ENCODE data around the gene FKBP5. TPM values are rescaled to one million over a fixed set of nuclear protein-coding genes. Genes with fewer than 3 reads are reported as not detected.
A peak's percentile ranks its signal among the peaks of the same experiment; 100 is the strongest.
"Not testable (repeated sequence)": the region's sequence is repeated elsewhere in the genome, so short reads cannot be mapped to it uniquely, and the experiment has no call there.

FKBP5 gene
- polyA plus RNA-seq (2012; ENCODE audit: missing spikeins): 34.9 TPM

DNA sequence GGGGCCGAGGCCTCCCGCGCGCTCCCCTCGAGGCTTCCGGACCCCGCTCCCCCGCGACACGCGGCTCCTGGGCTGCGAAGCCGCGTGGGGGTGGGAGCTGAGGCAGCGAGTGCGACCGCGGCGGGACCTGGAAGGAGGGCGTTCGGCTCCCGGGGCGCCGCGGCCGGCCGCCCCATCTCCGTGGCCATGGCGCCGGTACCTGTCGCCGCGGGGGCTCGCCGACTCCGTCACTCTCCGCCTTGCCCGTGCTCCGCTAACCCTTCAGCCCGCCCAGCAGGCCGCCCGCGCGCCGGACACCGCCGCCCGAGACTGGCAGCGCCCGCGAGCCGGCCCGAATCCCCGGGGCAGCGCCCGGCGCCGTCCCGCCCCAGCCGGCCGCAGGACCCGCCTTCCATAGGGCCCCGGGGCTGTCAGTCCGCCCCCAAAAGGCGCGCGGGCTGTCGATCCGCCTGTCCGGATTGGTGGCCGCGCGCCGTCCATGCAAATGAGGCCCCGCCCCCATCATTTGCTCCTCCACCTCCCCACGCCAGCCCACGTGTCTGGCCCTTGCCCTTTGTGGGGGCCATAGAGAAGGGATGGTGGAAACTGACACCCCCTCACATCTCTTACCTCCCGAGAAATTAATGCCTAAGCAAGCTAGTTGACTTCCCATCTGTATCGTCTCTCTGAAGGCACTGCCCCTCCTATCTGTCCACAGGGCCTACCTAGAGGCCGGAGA lies at the start of gene FKBP5:
Gene FKBP5, minus strand, starts transcription at position 311 of the 718 bp plus-strand sequence. CDS start 46,091 bp downstream, outside the sequence.
- TF ChIP-seq POLR2A (IDR thresholded peaks at IDR 0.05; ENCODE audit: low read depth, low read length): peak; percentile 85
- TF ChIP-seq POLR2AphosphoS5 (IDR thresholded peaks at IDR 0.05; ENCODE audit: low read depth, low read length): no peak
- TF ChIP-seq TAF1 (IDR thresholded peaks at IDR 0.05; ENCODE audit: borderline replicate concordance, low read depth, low read length): peak; percentile 66
- peak; percentile 93 for DNase-seq (ENCODE audit: insufficient read length)
- peak; percentile 95 for FAIRE-seq

DNA sequence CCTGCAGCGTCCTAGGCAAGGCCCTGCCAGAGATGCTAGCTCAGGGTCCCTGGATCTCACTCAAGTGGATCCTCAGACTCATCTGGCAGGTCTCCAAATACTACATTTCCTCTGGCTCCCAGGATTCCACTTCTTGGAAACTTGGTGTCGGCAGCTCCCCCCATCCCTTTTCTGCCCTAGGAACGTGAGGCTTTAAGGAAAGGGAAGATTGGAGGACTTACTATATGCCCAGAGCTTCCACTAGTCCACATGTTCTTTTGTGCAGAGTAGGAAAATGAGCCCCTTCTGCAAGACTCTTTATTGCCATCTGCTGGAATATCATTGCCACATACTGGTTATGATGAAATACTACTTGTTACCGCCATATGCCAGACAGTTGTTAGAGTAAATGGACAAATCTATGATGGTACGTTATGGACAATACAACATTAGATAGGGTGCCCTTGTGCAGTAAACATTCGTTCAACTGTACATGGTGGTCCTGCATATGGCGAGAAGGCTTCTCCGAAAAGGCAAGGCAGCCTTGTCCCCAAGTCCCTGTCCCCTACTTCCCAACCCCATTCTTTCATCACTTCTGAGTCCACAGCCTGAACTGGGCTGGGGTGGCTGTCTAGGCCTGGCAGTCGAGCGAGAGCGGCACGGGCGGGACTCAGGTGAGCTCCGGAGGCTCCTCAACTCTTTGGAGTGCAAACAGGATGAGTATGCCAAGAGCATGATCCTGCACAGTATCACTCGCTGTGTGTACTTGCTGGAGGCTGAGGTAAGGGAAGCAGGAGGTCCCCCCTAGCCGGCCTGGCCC lies 48.9 kb upstream of the FKBP5 start:
- TF ChIP-seq TAF1 (IDR thresholded peaks at IDR 0.05; ENCODE audit: borderline replicate concordance, low read depth, low read length): no peak
- TF ChIP-seq POLR2AphosphoS5 (IDR thresholded peaks at IDR 0.05; ENCODE audit: low read depth, low read length): no peak
- TF ChIP-seq POLR2A (IDR thresholded peaks at IDR 0.05; ENCODE audit: low read depth, low read length): no peak
- peak; percentile 57 for FAIRE-seq
- DNase-seq (ENCODE audit: insufficient read length): peak; percentile 50

- DNase-seq (ENCODE audit: insufficient read length): no peak
- TF ChIP-seq POLR2A (IDR thresholded peaks at IDR 0.05; ENCODE audit: low read depth, low read length): no peak
- no peak for TF ChIP-seq TAF1 (IDR thresholded peaks at IDR 0.05; ENCODE audit: borderline replicate concordance, low read depth, low read length)
- TF ChIP-seq POLR2AphosphoS5 (IDR thresholded peaks at IDR 0.05; ENCODE audit: low read depth, low read length): no peak
- no peak for FAIRE-seq
Measured at GRCh38 chr6:35736982-35737412, 48.3 kb upstream of the FKBP5 start, which contains the start of gene ARMC12. ARMC12 (plus strand) TSS chr6:35737032; CDS start chr6:35737109, 77 bp downstream.

- FAIRE-seq (peak; percentile 51), DNase-seq (ENCODE audit: insufficient read length) (peak; percentile 71)
- TF ChIP-seq POLR2AphosphoS5 (IDR thresholded peaks at IDR 0.05; ENCODE audit: low read depth, low read length) (no peak), TAF1 (IDR thresholded peaks at IDR 0.05; ENCODE audit: borderline replicate concordance, low read depth, low read length) (no peak), POLR2A (IDR thresholded peaks at IDR 0.05; ENCODE audit: low read depth, low read length) (no peak)
Measured at GRCh38 chr6:35736253-35736894, 47.7 kb upstream of the FKBP5 start.

DNA sequence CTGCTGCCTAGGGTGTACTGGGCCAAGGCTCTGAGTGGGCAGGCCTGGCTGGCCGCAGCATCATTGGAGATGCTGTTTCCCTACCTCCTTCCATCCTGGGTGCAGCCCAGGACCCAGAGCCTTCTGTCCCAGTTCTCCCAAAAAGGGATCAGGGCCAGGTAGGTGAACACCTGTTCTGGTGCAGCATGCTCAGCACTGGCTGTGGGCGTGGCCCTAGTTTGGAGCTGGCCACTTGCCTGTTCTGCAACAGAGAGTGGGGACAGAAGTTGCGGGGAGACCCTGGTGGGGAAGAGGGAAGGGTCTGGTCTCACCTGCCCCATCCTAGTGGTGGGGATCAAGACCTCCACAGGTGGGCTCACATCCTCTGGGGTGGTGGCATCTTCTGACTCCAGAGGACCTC lies 46.7 kb upstream of the FKBP5 start:
- no peak for FAIRE-seq
- no peak for DNase-seq (ENCODE audit: insufficient read length)
- no peak for TF ChIP-seq POLR2AphosphoS5 (IDR thresholded peaks at IDR 0.05; ENCODE audit: low read depth, low read length)
- TF ChIP-seq TAF1 (IDR thresholded peaks at IDR 0.05; ENCODE audit: borderline replicate concordance, low read depth, low read length): no peak
- no peak for TF ChIP-seq POLR2A (IDR thresholded peaks at IDR 0.05; ENCODE audit: low read depth, low read length)

- DNase-seq (ENCODE audit: insufficient read length); FAIRE-seq: not testable (repeated sequence)
Measured at GRCh38 chr6:35734319-35734718, 45.6 kb upstream of the FKBP5 start.

- TF ChIP-seq TAF1 (IDR thresholded peaks at IDR 0.05; ENCODE audit: borderline replicate concordance, low read depth, low read length): no peak
- no peak for TF ChIP-seq POLR2AphosphoS5 (IDR thresholded peaks at IDR 0.05; ENCODE audit: low read depth, low read length)
- no peak for TF ChIP-seq POLR2A (IDR thresholded peaks at IDR 0.05; ENCODE audit: low read depth, low read length)
- DNase-seq (ENCODE audit: insufficient read length): no peak
- no peak for FAIRE-seq
Measured at GRCh38 chr6:35733633-35734032, 44.9 kb upstream of the FKBP5 start.

DNA sequence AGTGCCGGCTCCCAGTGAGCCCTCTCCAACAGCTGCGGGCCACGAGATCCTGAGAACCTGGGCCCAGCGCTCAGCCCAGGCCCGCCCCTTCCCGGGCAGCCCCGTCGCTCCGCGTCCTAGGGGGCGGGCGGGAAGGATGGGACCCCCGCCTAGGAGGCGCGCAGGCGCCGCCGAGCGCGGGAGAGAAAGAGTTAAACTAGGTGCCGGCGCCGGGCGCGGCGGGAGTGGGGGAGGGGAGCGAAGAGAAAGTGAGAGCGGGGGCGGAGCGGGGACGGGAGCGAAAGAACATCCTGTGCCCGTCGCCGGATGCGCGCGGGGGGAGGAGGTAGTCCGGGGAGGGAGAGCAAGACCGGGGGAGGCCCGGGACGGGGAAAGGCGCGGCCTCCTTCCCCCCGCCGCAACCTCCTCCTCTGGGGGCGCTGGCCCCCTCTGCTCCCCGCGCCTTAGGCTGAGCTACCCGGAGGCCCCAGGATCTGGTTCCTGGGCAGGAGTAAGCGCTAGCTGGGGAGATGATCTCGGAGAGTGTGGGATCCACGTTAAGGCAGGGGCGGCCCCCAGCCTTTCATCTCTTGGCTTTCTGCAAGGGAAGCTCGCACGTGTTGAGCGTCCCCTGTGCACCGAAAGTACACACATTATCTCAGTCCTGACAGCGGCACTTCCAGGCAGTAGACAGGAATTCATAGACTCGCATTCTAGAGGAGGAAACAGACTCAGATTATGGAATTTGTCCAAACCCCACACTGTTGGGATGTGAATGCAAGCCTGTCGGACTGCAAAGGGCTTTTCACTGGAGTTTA lies 43.2 kb upstream of the FKBP5 start:
- FAIRE-seq: peak; percentile 81
- peak; percentile 94 for DNase-seq (ENCODE audit: insufficient read length)
- peak; percentile 30; the same call in 1 of the 2 replicates for TF ChIP-seq POLR2A (IDR thresholded peaks at IDR 0.05; ENCODE audit: low read depth, low read length)
- TF ChIP-seq TAF1 (IDR thresholded peaks at IDR 0.05; ENCODE audit: borderline replicate concordance, low read depth, low read length): no peak
- TF ChIP-seq POLR2AphosphoS5 (IDR thresholded peaks at IDR 0.05; ENCODE audit: low read depth, low read length): peak; percentile 66; the same call in 1 of the 2 replicates

GRCh38 chr6:35731414-35731735 lies 42.7 kb upstream of the FKBP5 start:
- peak; percentile 69 for FAIRE-seq
- peak; percentile 88 for DNase-seq (ENCODE audit: insufficient read length)
- peak; percentile 70; the same call in 1 of the 2 replicates for TF ChIP-seq POLR2A (IDR thresholded peaks at IDR 0.05; ENCODE audit: low read depth, low read length)
- TF ChIP-seq TAF1 (IDR thresholded peaks at IDR 0.05; ENCODE audit: borderline replicate concordance, low read depth, low read length): no peak

DNA sequence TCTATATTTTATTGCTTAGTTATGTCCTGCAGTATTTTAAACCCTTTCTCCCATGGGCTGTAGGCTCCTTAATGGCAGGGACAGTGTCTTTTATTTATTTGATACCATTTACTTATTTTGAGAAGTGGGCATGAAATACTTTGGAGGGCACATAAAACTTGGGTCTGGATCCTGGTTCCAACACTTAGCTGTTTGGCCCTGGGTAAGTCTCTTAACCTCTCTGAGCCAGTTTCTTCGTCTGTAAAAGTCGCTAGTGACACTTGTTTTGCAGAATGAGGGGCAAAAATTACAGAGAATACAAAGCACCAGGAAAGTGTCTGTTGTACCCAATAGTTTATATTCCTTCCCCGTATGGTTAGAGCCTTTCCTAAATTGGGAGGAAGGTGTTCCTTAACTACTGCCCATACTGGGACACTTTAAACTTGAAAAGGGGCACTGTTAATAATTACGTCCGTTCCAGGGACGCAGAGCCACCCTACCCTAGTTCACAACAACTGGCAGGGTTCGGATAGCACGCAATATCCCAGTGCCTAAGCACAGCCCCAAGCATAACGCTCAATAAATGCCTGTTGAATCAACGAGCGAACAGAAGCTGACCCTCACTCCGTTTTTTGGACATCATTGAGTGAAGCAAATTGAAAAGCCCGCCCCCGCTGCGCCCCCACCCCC lies 42.2 kb upstream of the FKBP5 start:
- DNase-seq (ENCODE audit: insufficient read length): no peak
- TF ChIP-seq POLR2A (IDR thresholded peaks at IDR 0.05; ENCODE audit: low read depth, low read length): no peak
- FAIRE-seq: no peak

Measured in GM12892 (cell line).